Progenitor cell of endocrine pancreas (in vitro differentiated cells): ENCODE measurements around the gene MBNL1. TPM values are rescaled to one million over a fixed set of nuclear protein-coding genes. Genes with fewer than 3 reads are reported as not detected.

Experiments used
- DNase-seq: peaks from one replicate; pipeline ENCODE4 v3.0.0; 2021; ENCODE audit warnings: low spot score; ENCODE audit not compliant: unreplicated experiment
- H3K27ac Mint-ChIP-seq: 2 replicates; pipeline ENCODE4 v1.8.0; 2021; ENCODE audit warnings: mild to moderate bottlenecking, moderate library complexity, mixed read lengths
- H3K27me3 Mint-ChIP-seq: 2 replicates; pipeline ENCODE4 v1.8.0; 2021; ENCODE audit warnings: mixed read lengths
- H3K36me3 Mint-ChIP-seq: 2 replicates; pipeline ENCODE4 v1.8.0; 2022; ENCODE audit warnings: mixed read lengths; ENCODE audit not compliant: insufficient read depth
- H3K4me1 Mint-ChIP-seq: 2 replicates; pipeline ENCODE4 v1.8.0; 2021; ENCODE audit warnings: low read depth, mixed read lengths
- H3K4me3 Mint-ChIP-seq: 2 replicates; pipeline ENCODE4 v1.8.0; 2021; ENCODE audit warnings: low read depth, mild to moderate bottlenecking, moderate library complexity, mixed read lengths
- H3K9me3 Mint-ChIP-seq: 2 replicates; pipeline ENCODE4 v1.8.0; 2021; ENCODE audit warnings: low read depth, mixed read lengths
- total RNA-seq: library from RNA; stranded (reverse); gene quantifications from 2 replicates; pipeline ENCODE4 v1.2.1, GENCODE V29; 2021
- TF ChIP-seq, protein P1 (sequence below): fragments of 200-600 bp; sonication (generic); IDR thresholded peaks from one replicate; pipeline ENCODE4 v1.5.0; 2021; ENCODE audit warnings: antibody characterized with exemption, mild to moderate bottlenecking; ENCODE audit not compliant: unreplicated experiment

Gene MBNL1
- total RNA-seq, 1 donor from 2014 or later, result 29.4 TPM

DNA sequence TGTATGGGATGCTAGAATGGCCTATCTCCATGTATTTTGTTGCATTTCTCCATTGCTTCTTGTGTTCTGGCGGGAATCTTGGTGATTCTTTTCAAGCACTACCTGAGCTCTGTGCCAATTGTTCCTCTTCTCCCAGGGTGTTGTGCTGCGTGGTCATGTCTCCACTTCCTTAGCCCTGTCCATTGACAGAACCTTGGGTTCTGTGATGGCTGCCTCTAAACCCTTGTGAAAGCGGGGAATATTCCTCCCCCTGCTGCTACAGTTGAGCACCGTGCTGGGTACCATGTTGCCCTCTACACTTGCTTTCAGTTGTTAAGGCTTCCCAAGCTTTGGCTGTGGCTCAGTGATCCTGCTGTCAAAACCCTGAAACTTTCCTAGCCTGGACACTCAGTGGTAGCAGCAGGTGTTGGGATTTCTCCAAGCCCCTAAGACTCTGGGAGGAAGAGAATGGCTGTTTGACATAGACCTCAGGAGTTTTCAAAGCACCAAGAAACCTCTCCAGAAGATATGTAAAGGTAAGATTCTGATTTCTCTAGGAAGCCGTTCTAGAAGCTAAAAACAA is 69.5 kb downstream of the MBNL1 start:
- Mint-ChIP-seq H3K27me3 (no peaks in the 10 kb centered on the region), H3K4me1 (no peaks in the 10 kb centered on the region), H3K27ac (no peak overlapping the region), H3K36me3 (no peaks in the 10 kb centered on the region), H3K9me3 (peaks cover 2% of the 10 kb centered on the region), H3K4me3 (no peak overlapping the region)
- TF ChIP-seq, protein P1, sequence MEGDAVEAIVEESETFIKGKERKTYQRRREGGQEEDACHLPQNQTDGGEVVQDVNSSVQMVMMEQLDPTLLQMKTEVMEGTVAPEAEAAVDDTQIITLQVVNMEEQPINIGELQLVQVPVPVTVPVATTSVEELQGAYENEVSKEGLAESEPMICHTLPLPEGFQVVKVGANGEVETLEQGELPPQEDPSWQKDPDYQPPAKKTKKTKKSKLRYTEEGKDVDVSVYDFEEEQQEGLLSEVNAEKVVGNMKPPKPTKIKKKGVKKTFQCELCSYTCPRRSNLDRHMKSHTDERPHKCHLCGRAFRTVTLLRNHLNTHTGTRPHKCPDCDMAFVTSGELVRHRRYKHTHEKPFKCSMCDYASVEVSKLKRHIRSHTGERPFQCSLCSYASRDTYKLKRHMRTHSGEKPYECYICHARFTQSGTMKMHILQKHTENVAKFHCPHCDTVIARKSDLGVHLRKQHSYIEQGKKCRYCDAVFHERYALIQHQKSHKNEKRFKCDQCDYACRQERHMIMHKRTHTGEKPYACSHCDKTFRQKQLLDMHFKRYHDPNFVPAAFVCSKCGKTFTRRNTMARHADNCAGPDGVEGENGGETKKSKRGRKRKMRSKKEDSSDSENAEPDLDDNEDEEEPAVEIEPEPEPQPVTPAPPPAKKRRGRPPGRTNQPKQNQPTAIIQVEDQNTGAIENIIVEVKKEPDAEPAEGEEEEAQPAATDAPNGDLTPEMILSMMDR, result no peak
- no peak for DNase-seq

DNA sequence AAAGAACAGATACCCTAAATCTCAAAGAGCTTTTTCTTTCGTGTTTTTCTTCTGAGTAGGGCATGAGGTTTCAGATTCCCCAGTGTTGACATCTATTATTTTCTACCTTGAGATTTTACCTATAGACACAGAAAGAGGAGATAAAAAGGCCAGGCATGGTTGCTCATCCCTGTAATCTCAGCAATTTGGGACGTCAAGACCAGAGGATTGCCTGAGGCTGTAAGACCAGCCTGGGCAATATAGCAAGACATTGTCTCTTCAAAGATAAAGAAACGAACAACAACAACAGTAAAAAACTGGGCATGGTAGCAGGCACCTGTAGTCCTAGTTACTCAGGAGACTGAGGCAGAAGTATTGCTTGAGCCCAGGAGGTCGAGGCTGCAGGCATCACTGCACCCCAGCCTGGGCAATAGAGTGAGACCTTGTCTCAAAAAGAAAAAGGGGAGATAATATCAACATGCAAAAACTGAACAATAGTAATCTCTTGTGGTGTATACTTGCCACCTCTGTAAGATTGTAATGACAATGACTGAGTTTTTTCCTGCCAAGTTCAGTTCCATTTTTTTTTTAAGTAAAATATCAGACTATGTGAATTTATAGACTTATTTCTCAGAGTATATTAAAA is 71.3 kb downstream of the MBNL1 start:
- Mint-ChIP-seq H3K4me1 (no peaks in the 10 kb centered on the region), H3K27me3 (no peaks in the 10 kb centered on the region), H3K4me3 (no peak overlapping the region), H3K9me3 (peaks cover 2% of the 10 kb centered on the region), H3K27ac (no peak overlapping the region), H3K36me3 (no peaks in the 10 kb centered on the region)
- no peak for DNase-seq
- TF ChIP-seq, protein P1, result no peak

DNA sequence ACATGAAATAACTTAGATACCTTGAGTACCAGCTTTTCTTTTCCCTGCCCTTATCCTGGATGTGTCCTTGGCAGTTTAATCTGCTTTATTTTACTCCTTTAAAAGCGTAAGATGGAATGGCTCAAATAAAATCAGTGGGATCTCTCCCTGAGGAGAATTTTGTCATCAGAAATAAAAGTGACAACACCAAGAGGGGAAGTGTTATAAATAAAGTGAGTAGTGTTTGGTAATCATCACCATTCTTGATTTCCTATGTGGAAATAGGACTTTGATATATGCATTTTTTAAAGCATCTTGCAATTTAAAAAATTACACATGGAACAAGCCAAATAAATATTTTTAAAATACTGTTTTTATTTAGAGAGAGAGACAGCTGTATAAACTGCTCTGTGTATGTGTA is 76.5 kb downstream of the MBNL1 start:
- TF ChIP-seq, protein P1, result no peak
- no peak overlapping the region for H3K4me3 Mint-ChIP-seq
- no peaks in the 10 kb centered on the region for H3K27me3 Mint-ChIP-seq
- H3K4me1 Mint-ChIP-seq, result no peaks in the 10 kb centered on the region
- DNase-seq, result no peak
- H3K9me3 Mint-ChIP-seq, result no peaks in the 10 kb centered on the region
- H3K36me3 Mint-ChIP-seq, result no peaks in the 10 kb centered on the region
- H3K27ac Mint-ChIP-seq, result no peak overlapping the region

DNA sequence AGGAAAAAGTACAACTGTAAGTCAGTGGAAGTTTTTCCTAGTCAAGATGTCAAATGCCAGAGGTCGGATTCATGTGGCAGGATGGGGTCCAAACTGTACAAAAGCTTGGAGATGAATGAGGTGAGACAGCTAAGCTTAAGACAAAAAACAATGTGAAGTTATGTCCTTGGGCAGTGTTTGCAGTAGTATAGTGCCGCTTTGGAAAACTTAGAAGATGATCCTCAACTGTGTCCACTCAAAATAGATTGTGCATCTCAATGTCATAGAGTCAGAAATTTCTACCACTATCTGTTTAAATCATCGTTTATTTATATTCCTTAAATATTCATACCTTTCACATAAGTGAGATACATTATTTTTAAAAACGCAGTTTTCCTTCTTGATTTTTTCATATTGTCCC is 77.3 kb downstream of the MBNL1 start:
- Mint-ChIP-seq H3K27me3 (no peaks in the 10 kb centered on the region), H3K4me3 (no peak overlapping the region), H3K9me3 (no peaks in the 10 kb centered on the region), H3K36me3 (no peaks in the 10 kb centered on the region), H3K4me1 (no peaks in the 10 kb centered on the region), H3K27ac (no peak overlapping the region)
- no peak for DNase-seq
- TF ChIP-seq, protein P1, result no peak

DNA sequence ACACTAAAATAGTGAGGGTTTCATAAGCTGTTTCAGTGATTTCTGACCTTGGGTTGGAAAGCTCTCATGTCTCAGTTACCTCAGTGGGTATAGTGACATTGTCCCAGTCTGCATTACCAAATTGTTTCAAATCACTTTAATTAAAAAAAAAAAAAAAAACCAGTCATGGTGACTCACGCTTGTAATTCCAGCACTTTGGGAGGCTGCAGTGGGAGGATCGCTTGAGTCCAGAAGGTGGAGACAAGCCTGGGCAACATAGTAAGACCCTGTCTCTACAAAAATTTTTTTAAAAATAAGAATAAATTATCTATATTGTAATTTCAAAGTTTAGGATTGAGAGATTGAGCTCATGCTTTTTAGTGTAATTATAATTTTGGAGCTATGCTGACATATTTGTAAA is 78.0 kb downstream of the MBNL1 start:
- H3K9me3 Mint-ChIP-seq, result no peaks in the 10 kb centered on the region
- no peaks in the 10 kb centered on the region for H3K4me1 Mint-ChIP-seq
- TF ChIP-seq, protein P1, result no peak
- no peak for DNase-seq
- H3K27ac Mint-ChIP-seq, result no peak overlapping the region
- H3K4me3 Mint-ChIP-seq, result no peak overlapping the region
- no peaks in the 10 kb centered on the region for H3K27me3 Mint-ChIP-seq
- H3K36me3 Mint-ChIP-seq, result no peaks in the 10 kb centered on the region
